Measurements from ENCODE around the gene VASP. TPM values are rescaled to one million over a fixed set of nuclear protein-coding genes. Genes with fewer than 3 reads are reported as not detected.

VASP gene
- total and polyA plus RNA-seq, 2 experiments from 2014 or later: 72.4 to 91.6 TPM

- no peak for DNase-seq (ENCODE audit: low read depth in 1 of 2, low spot score in 1 of 2)
- Histone ChIP-seq H3K36me3 (no peaks in the 10 kb centered on the region), H3K27me3 (no peaks in the 10 kb centered on the region), H3K27ac (no peak overlapping the region), H3K4me1 (ENCODE audit: low read depth) (no peaks in the 10 kb centered on the region), H3K9me3 (ENCODE audit: low read depth) (no peaks in the 10 kb centered on the region), H3K4me3 (no peak overlapping the region)
- TF ChIP-seq CTCF (IDR thresholded peaks at IDR 0.05; ENCODE audit: low read depth, low read length): no peak
Measured at GRCh38 chr19:45542234-45542668, 35.0 kb downstream of the VASP start.

- H3K4me1 ChIP-seq (ENCODE audit: low read depth): no peaks in the 10 kb centered on the region
- H3K27ac ChIP-seq: no peak overlapping the region
- no peak for DNase-seq (ENCODE audit: low read depth in 1 of 2, low spot score in 1 of 2)
- no peak for TF ChIP-seq CTCF (IDR thresholded peaks at IDR 0.05; ENCODE audit: low read depth, low read length)
- H3K36me3 ChIP-seq: no peaks in the 10 kb centered on the region
- no peaks in the 10 kb centered on the region for H3K9me3 ChIP-seq (ENCODE audit: low read depth)
- H3K27me3 ChIP-seq: no peaks in the 10 kb centered on the region
- H3K4me3 ChIP-seq: no peak overlapping the region
Measured at GRCh38 chr19:45547211-45547770, 40.0 kb downstream of the VASP start.

- Histone ChIP-seq H3K27me3 (no peaks in the 10 kb centered on the region), H3K27ac (no peak overlapping the region), H3K4me1 (ENCODE audit: low read depth) (no peaks in the 10 kb centered on the region), H3K9me3 (ENCODE audit: low read depth) (no peaks in the 10 kb centered on the region), H3K4me3 (no peak overlapping the region), H3K36me3 (no peaks in the 10 kb centered on the region)
- peak in 1 of 2 donors; percentile 29 for DNase-seq (ENCODE audit: low read depth in 1 of 2, low spot score in 1 of 2)
- no peak for TF ChIP-seq CTCF (IDR thresholded peaks at IDR 0.05; ENCODE audit: low read depth, low read length)
Measured at GRCh38 chr19:45547965-45548609, 40.8 kb downstream of the VASP start.

- no peaks in the 10 kb centered on the region for H3K36me3 ChIP-seq
- no peak for TF ChIP-seq CTCF (IDR thresholded peaks at IDR 0.05; ENCODE audit: low read depth, low read length)
- peaks cover 6% of the 10 kb centered on the region for H3K4me1 ChIP-seq (ENCODE audit: low read depth)
- no peaks in the 10 kb centered on the region for H3K27me3 ChIP-seq
- H3K9me3 ChIP-seq (ENCODE audit: low read depth): no peaks in the 10 kb centered on the region
- no peak overlapping the region for H3K4me3 ChIP-seq
- no peak overlapping the region for H3K27ac ChIP-seq
- peak in 1 of 2 donors; percentile 44 for DNase-seq (ENCODE audit: low read depth in 1 of 2, low spot score in 1 of 2)
Measured at GRCh38 chr19:45553464-45553863, 46.2 kb downstream of the VASP start.

- no peak for DNase-seq (ENCODE audit: low read depth in 1 of 2, low spot score in 1 of 2)
- Histone ChIP-seq H3K27me3 (no peaks in the 10 kb centered on the region), H3K4me3 (no peak overlapping the region), H3K27ac (no peak overlapping the region), H3K36me3 (no peaks in the 10 kb centered on the region), H3K9me3 (ENCODE audit: low read depth) (no peaks in the 10 kb centered on the region), H3K4me1 (ENCODE audit: low read depth) (peaks cover 6% of the 10 kb centered on the region)
- no peak for TF ChIP-seq CTCF (IDR thresholded peaks at IDR 0.05; ENCODE audit: low read depth, low read length)
Measured at GRCh38 chr19:45554481-45554880, 47.2 kb downstream of the VASP start.
